ENCODE results near the gene NDUFB6.
"Not testable (repeated sequence)": the region's sequence is repeated elsewhere in the genome, so short reads cannot be mapped to it uniquely, and the experiment has no call there.

Gene NDUFB6

DNA sequence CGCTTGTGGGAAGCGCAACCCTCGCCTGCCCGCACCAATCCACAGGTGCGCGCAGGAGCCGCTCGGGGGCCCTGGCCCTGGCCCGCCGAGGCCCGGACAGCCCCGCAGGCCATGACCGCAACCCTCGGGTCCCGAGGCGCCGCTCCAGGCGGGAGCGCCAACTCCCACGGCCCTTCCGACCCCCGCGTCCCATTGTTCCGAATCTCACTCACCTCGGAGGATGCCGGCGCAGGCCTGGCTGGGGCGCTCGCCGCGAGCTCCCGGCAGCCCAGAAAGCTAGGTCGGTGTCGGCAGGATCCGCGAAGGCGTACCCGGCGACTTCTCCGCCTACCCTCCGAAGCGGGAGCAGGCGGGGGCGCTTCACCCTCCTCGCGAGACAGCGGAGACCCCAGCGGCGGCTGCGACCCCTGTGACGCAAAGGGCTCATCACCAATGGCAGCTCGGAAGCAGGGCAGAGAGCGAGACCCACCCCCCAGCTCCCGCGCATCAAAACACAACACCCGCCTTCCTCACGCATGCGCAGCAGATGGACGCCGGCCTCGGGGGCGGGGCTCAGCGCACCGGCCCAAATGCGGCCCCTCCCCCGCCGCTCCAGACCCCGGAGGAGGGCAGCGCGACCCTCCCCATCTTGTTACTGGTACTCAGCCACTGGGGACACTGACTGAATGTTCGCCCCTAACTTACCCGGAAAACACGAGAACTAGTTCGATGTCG, 22.2 kb downstream of the NDUFB6 start:
- DNase-seq (ENCODE audit: low read depth, low spot score), result peak; percentile 90

DNA sequence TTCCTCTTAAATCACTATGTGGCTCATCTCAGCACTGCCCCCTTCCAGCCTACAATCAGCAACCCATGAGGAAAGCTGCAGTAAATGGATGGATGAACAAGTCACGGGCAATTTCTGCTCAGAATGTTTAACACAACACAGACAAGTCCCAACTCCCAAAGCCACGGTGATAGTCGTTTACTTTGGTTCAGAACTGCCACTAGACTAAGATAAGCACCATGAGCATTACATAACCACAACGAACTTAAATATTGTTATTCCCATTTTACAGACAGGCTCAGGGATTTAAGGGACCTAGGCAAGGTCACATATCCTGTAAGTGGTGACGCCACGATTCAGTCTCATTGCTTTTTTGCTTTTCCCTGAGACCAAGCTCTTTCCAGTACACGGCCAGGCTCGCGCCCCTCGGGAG, 22.8 kb downstream of the NDUFB6 start:
- Histone ChIP-seq H3K27me3 (ENCODE audit: insufficient read depth, insufficient read length) (no peaks in the 10 kb centered on the region), H3K36me3 (ENCODE audit: insufficient read depth, insufficient read length, low read length) (peaks cover 16% of the 10 kb centered on the region), H3K4me1 (ENCODE audit: insufficient read depth, insufficient read length) (no peaks in the 10 kb centered on the region), H3K9me3 (ENCODE audit: insufficient read depth, low read length) (no peaks in the 10 kb centered on the region), H3K4me3 (ENCODE audit: insufficient read length, low read depth) (peak overlapping the region; percentile 96), H3K9ac (ENCODE audit: insufficient read length, low read depth) (peak overlapping the region; percentile 97)
- DNase-seq (ENCODE audit: low read depth, low spot score), result no peak
- TF ChIP-seq ZNF274 (IDR thresholded peaks at IDR 0.05; ENCODE audit: low read depth, low read length) (no peak), YY1 (IDR thresholded peaks at IDR 0.05; ENCODE audit: insufficient read depth, insufficient read length) (no peak), SUZ12 (IDR thresholded peaks at IDR 0.05; ENCODE audit: extremely low read depth, insufficient read depth, insufficient read length) (no peak)

More for the DNA sequence above, 22.2 kb downstream of the NDUFB6 start:
- Histone ChIP-seq H3K4me3 (ENCODE audit: insufficient read length, low read depth) (peak overlapping the region; percentile 96), H3K4me1 (ENCODE audit: insufficient read depth, insufficient read length) (no peaks in the 10 kb centered on the region), H3K27me3 (ENCODE audit: insufficient read depth, insufficient read length) (no peaks in the 10 kb centered on the region), H3K9me3 (ENCODE audit: insufficient read depth, low read length) (no peaks in the 10 kb centered on the region), H3K9ac (ENCODE audit: insufficient read length, low read depth) (peak overlapping the region; percentile 97), H3K36me3 (ENCODE audit: insufficient read depth, insufficient read length, low read length) (peaks cover 19% of the 10 kb centered on the region)
- TF ChIP-seq ZNF274 (IDR thresholded peaks at IDR 0.05; ENCODE audit: low read depth, low read length), result no peak
- no peak for TF ChIP-seq YY1 (IDR thresholded peaks at IDR 0.05; ENCODE audit: insufficient read depth, insufficient read length)
- TF ChIP-seq SUZ12 (IDR thresholded peaks at IDR 0.05; ENCODE audit: extremely low read depth, insufficient read depth, insufficient read length), result no peak

DNA sequence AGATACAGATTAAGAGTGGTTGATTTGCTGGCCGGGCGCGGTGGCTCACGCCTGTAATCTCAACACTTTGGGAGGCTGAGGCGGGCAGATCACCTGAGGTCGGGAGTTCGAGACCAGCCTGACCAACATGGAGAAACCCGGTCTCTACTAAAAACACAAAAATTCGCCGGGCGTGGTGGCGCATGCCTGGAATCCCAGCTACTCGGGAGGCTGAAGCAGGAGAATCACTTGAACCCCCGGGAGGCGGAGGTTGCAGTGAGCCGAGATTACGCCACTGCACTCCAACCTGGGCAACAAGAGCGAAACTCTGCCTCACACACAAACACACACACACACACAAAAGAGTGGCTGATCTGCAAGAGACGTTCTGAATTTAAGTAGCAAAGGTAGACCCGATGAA, 24.7 kb downstream of the NDUFB6 start:
- not testable (repeated sequence) for H3K4me3 ChIP-seq (ENCODE audit: insufficient read length, low read depth); DNase-seq (ENCODE audit: low read depth, low spot score); H3K27me3 ChIP-seq (ENCODE audit: insufficient read depth, insufficient read length); H3K9ac ChIP-seq (ENCODE audit: insufficient read length, low read depth); H3K9me3 ChIP-seq (ENCODE audit: insufficient read depth, low read length); H3K4me1 ChIP-seq (ENCODE audit: insufficient read depth, insufficient read length)
- H3K36me3 ChIP-seq (ENCODE audit: insufficient read depth, insufficient read length, low read length), result peaks cover 29% of the 10 kb centered on the region

DNA sequence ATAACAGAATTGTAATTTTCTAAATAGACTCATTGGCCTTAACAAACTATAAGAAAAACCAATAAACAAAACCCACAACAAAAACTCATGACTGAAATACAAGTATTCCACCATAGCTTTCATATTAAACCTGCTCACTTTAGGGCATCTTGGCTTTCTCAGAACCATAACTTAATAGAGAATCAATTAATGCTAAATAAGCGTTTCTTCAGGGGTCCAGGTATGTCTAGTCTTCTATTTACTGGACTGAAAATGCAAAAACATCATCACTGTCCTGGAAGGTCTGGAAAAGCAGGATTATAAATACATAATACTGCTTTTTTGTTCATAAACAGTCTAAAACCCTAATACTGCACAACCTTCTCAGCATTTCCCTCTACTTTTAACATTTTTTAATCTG, 27.1 kb downstream of the NDUFB6 start:
- Histone ChIP-seq H3K4me3 (ENCODE audit: insufficient read length, low read depth) (no peak overlapping the region), H3K9me3 (ENCODE audit: insufficient read depth, low read length) (no peaks in the 10 kb centered on the region), H3K9ac (ENCODE audit: insufficient read length, low read depth) (no peak overlapping the region), H3K27me3 (ENCODE audit: insufficient read depth, insufficient read length) (no peaks in the 10 kb centered on the region), H3K36me3 (ENCODE audit: insufficient read depth, insufficient read length, low read length) (peaks cover 52% of the 10 kb centered on the region), H3K4me1 (ENCODE audit: insufficient read depth, insufficient read length) (no peaks in the 10 kb centered on the region)
- TF ChIP-seq SUZ12 (IDR thresholded peaks at IDR 0.05; ENCODE audit: extremely low read depth, insufficient read depth, insufficient read length) (no peak), ZNF274 (IDR thresholded peaks at IDR 0.05; ENCODE audit: low read depth, low read length) (no peak), YY1 (IDR thresholded peaks at IDR 0.05; ENCODE audit: insufficient read depth, insufficient read length) (no peak)
- no peak for DNase-seq (ENCODE audit: low read depth, low spot score)

DNA sequence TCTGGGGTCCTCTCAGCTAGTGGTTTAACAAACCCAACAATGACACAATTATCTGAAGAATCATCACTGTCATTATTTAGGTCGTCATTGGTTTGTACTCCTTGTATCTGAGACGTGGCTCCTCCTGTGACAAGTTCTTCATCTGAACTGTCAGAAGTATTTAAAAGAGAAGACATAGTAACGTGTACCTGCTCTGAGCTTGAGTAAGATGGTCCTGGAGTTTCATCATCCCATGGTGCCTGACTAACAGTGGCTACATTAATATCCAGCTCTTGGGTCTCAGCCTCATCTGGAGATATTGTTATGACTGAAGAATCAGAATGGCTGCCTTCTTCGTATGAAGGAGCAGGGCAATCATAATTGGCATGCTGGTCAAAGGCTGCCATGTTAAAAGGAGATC, 29.9 kb downstream of the NDUFB6 start:
- H3K36me3 ChIP-seq (ENCODE audit: insufficient read depth, insufficient read length, low read length), result peaks cover 55% of the 10 kb centered on the region
- H3K9ac ChIP-seq (ENCODE audit: insufficient read length, low read depth), result no peak overlapping the region
- no peak overlapping the region for H3K4me3 ChIP-seq (ENCODE audit: insufficient read length, low read depth)
- H3K27me3 ChIP-seq (ENCODE audit: insufficient read depth, insufficient read length), result no peaks in the 10 kb centered on the region
- no peak for TF ChIP-seq ZNF274 (IDR thresholded peaks at IDR 0.05; ENCODE audit: low read depth, low read length)
- TF ChIP-seq SUZ12 (IDR thresholded peaks at IDR 0.05; ENCODE audit: extremely low read depth, insufficient read depth, insufficient read length), result no peak
- no peak for TF ChIP-seq YY1 (IDR thresholded peaks at IDR 0.05; ENCODE audit: insufficient read depth, insufficient read length)
- no peaks in the 10 kb centered on the region for H3K4me1 ChIP-seq (ENCODE audit: insufficient read depth, insufficient read length)
- no peaks in the 10 kb centered on the region for H3K9me3 ChIP-seq (ENCODE audit: insufficient read depth, low read length)
- no peak for DNase-seq (ENCODE audit: low read depth, low spot score)

DNA sequence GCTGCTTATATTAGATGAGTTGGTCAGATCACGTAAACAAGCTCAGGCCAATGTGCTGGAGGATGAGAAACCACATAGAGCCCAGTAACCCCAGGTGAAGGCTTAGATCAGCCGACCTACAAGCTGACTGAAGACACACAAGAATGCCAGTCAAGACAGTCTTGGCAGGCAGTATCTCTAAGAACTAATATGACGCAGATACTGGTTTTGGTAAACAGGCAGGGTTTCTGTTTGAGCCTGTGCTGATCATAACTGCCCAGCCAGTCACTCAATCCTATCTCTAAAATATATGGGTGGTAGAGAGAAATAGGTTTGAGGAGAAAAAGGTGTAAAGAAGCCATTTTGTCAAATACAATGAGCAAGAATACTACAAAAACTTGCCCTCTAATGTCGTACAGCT, 39.1 kb downstream of the NDUFB6 start:
- DNase-seq (ENCODE audit: low read depth, low spot score), result no peak
- no peak for TF ChIP-seq ZNF274 (IDR thresholded peaks at IDR 0.05; ENCODE audit: low read depth, low read length)
- no peak for TF ChIP-seq SUZ12 (IDR thresholded peaks at IDR 0.05; ENCODE audit: extremely low read depth, insufficient read depth, insufficient read length)
- TF ChIP-seq YY1 (IDR thresholded peaks at IDR 0.05; ENCODE audit: insufficient read depth, insufficient read length), result no peak
- H3K4me3 ChIP-seq (ENCODE audit: insufficient read length, low read depth), result no peak overlapping the region
- no peaks in the 10 kb centered on the region for H3K36me3 ChIP-seq (ENCODE audit: insufficient read depth, insufficient read length, low read length)
- H3K9ac ChIP-seq (ENCODE audit: insufficient read length, low read depth), result no peak overlapping the region
- no peaks in the 10 kb centered on the region for H3K27me3 ChIP-seq (ENCODE audit: insufficient read depth, insufficient read length)
- no peaks in the 10 kb centered on the region for H3K9me3 ChIP-seq (ENCODE audit: insufficient read depth, low read length)
- H3K4me1 ChIP-seq (ENCODE audit: insufficient read depth, insufficient read length), result no peaks in the 10 kb centered on the region

DNA sequence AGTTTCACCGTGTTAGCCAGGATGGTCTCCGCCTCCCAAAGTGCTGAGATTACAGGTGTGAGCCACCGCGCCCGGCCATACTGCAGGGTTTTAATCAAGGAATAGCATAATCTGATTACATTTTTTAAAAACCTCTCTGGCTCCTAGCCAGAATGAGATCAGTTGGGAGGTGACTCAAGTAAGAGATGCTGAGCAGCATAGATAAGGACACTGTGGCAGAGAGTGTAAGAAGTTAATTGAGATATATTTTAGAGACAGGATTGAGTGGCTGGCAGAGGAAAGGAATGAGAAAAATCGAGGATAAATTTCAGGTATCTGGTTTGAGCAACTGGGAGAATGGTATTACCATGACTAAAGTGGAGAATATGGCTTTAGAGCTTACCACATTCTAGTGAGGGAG, 39.6 kb downstream of the NDUFB6 start:
- DNase-seq (ENCODE audit: low read depth, low spot score), result no peak
- H3K27me3 ChIP-seq (ENCODE audit: insufficient read depth, insufficient read length), result no peaks in the 10 kb centered on the region
- no peaks in the 10 kb centered on the region for H3K9me3 ChIP-seq (ENCODE audit: insufficient read depth, low read length)
- TF ChIP-seq ZNF274 (IDR thresholded peaks at IDR 0.05; ENCODE audit: low read depth, low read length), result no peak
- TF ChIP-seq SUZ12 (IDR thresholded peaks at IDR 0.05; ENCODE audit: extremely low read depth, insufficient read depth, insufficient read length), result no peak
- no peak for TF ChIP-seq YY1 (IDR thresholded peaks at IDR 0.05; ENCODE audit: insufficient read depth, insufficient read length)
- H3K9ac ChIP-seq (ENCODE audit: insufficient read length, low read depth), result no peak overlapping the region
- no peaks in the 10 kb centered on the region for H3K4me1 ChIP-seq (ENCODE audit: insufficient read depth, insufficient read length)
- no peak overlapping the region for H3K4me3 ChIP-seq (ENCODE audit: insufficient read length, low read depth)
- no peaks in the 10 kb centered on the region for H3K36me3 ChIP-seq (ENCODE audit: insufficient read depth, insufficient read length, low read length)
